GM19023 (cell line): ENCODE measurements around the gene ZNF132.

Experiments
- ATAC-seq: cut with Tn5 transposase; IDR thresholded peaks from one replicate; pipeline ENCODE4 v1.9.1; 2021; ENCODE audit warnings: mild to moderate bottlenecking, moderate library complexity; ENCODE audit not compliant: unreplicated experiment

ZNF132 gene

GRCh38 chr19:58392945-58393724 is 46.8 kb downstream of the ZNF132 start:
- no peak for ATAC-seq

GRCh38 chr19:58388175-58388526 is 51.8 kb downstream of the ZNF132 start:
- no peak for ATAC-seq

- ATAC-seq: no peak
Measured at GRCh38 chr19:58387338-58388174, 52.4 kb downstream of the ZNF132 start.

GRCh38 chr19:58386576-58387337 is 53.2 kb downstream of the ZNF132 start, which contains the start of gene RPS5:
Gene RPS5, plus strand, starts transcription at chr19:58387269. Its CDS starts 869 bp downstream, at chr19:58388138.
- ATAC-seq: peak; percentile 80

GRCh38 chr19:58385891-58386575 is 53.9 kb downstream of the ZNF132 start:
- peak; percentile 10 for ATAC-seq

- no peak for ATAC-seq
Measured at GRCh38 chr19:58385313-58385890, 54.6 kb downstream of the ZNF132 start.

GRCh38 chr19:58382997-58383603 is 56.9 kb downstream of the ZNF132 start:
- ATAC-seq: no peak
